Measurements from ENCODE around the gene CBX2. TPM values are rescaled to one million over a fixed set of nuclear protein-coding genes. Genes with fewer than 3 reads are reported as not detected.

Gene CBX2
- polyA plus RNA-seq, 2 of the 4 experiments (the other 2 are of a cell fraction): 7.4 to 16.4 TPM

DNA sequence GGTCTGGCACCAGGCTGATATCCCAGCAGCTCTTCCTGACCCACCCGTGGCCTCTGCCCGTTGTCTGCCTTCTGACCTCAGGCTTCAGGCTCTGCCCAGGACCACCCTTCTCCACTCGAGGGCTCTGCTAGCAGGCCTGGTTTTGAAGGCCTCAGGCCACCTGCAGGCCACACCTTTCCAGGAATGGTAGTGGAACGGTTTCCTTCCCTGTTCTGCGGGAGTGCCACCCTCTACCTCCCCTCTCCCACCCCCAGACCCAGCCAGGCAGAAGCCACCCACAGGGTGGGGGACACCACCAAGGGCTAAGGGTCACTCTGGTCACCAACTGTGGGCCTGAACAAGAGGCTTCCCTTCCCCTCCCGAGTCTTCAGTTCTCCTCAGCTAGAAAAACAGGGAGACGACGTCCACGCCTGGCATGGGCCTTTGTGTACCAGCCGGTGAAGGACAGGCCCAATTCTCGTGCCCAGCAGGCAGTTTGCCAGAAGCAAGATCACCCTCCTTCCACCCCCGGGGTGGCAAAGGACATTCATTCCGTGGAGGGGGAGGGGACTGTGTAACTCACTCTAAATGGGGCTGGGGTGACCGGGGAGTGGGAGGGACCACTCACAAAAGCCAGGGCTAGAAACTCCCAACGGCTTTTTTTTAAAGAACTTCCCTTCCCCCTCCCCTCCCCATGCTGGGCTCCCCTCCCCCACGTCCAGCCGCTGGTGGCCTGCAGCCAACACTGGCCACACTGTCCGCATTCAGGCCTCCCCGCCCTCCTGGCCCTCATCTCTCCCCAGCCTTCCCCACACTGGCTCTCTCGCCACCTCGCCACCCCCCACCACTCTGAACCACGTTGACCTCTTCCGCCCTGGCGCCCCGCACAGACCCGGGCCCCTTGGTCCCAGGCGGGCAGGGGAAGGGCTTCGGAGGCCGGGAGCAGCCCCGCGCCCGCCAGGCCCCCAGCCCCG, 53.6 kb downstream of the CBX2 start (continued):
- no peak for TF ChIP-seq EHMT2 (IDR thresholded peaks at IDR 0.05; ENCODE audit: low read depth)

- DNase-seq (ENCODE audit: low read depth in 1 of 2, low spot score in 1 of 2): peak in 1 of 2 experiments; percentile 61
- ChIA-PET POLR2A (interaction anchor here (0.6 to 2.1 kb wide), 2 partner anchors 20 to 393 kb away, joined by 6 to 9 read pairs; no protein-coding TSS in a partner anchor), CTCF (interaction anchor here (0.6 to 35.2 kb wide), 11 partner anchors 17 to 176 kb away, joined by 3 to 1281 read pairs (median 3); partner anchors contain the start of genes CBX2 and CBX8)
- ATAC-seq: peak; percentile 3 to 37; a peak in 5 of 6 replicates
- WGBS (ENCODE audit: missing lambda C conversion rate): 19% methylated on average over 17 of the region's 72 CpGs
- no peak for FAIRE-seq
- H3K4me3 ChIP-seq: peak overlapping the region; percentile 36
- no peaks in the 10 kb centered on the region for H3K9me3 ChIP-seq
- H3K27ac ChIP-seq: peak overlapping the region; percentile 81 to 90
- H3K4me2 ChIP-seq: peak overlapping the region; percentile 94
- H3K4me1 ChIP-seq: peaks cover 83% of the 10 kb centered on the region
- TF ChIP-seq HEYL (CRISPR knock-in tag; IDR thresholded peaks at IDR 0.05) (no peak), TP53 (CRISPR knock-in tag; IDR thresholded peaks at IDR 0.05) (no peak), TFCP2L1 (CRISPR knock-in tag; IDR thresholded peaks at IDR 0.05) (peak; percentile 39; the same call in 1 of the 2 replicates), MYC (IDR thresholded peaks at IDR 0.05; ENCODE audit: borderline replicate concordance, low read length) (no peak), JUNB (IDR thresholded peaks at IDR 0.05) (no peak), RCOR1 (IDR thresholded peaks at IDR 0.05; ENCODE audit: low read depth, low read length) (no peak), FOXS1 (CRISPR knock-in tag; IDR thresholded peaks at IDR 0.05) (no peak), ZNF302 (CRISPR knock-in tag; IDR thresholded peaks at IDR 0.05) (no peak), CTCF (IDR thresholded peaks at IDR 0.05) (no peak), FOSL2 (IDR thresholded peaks at IDR 0.05) (no peak), FOSL2 (CRISPR knock-in tag; IDR thresholded peaks at IDR 0.05) (no peak), POLR2AphosphoS2 (conservative IDR thresholded peaks at IDR 0.05; ENCODE audit: low read length) (0 out of 2 replicates have a peak, but pooled peaks have one; percentile 51), EHMT2 (IDR thresholded peaks at IDR 0.05; ENCODE audit: low read depth) (no peak), NFE2L2 (conservative IDR thresholded peaks at IDR 0.05; ENCODE audit: low read length) (no peak), HOXA7 (CRISPR knock-in tag; IDR thresholded peaks at IDR 0.05) (0 out of 2 replicates have a peak, but pooled peaks have one; percentile 12), HDAC2 (IDR thresholded peaks at IDR 0.05) (no peak), PBX3 (IDR thresholded peaks at IDR 0.05) (no peak), ZC3H11A (IDR thresholded peaks at IDR 0.05) (no peak), MAFK (IDR thresholded peaks at IDR 0.05; ENCODE audit: partially characterized antibody) (peak; percentile 69), CHD2 (IDR thresholded peaks at IDR 0.05; ENCODE audit: low read length, partially characterized antibody) (no peak), BCL3 (IDR thresholded peaks at IDR 0.05) (no peak), ZFP36 (IDR thresholded peaks at IDR 0.05; ENCODE audit: borderline replicate concordance, partially characterized antibody) (no peak), RFX5 (IDR thresholded peaks at IDR 0.05) (no peak), ESRRA (IDR thresholded peaks at IDR 0.05; ENCODE audit: borderline replicate concordance, low read length) (no peak), FOSB (CRISPR knock-in tag; IDR thresholded peaks at IDR 0.05) (no peak), EHF (CRISPR knock-in tag; IDR thresholded peaks at IDR 0.05) (no peak), EP300 (IDR thresholded peaks at IDR 0.05) (no peak), PHF8 (IDR thresholded peaks at IDR 0.05; ENCODE audit: borderline replicate concordance, low read depth) (no peak)
- TF ChIP-seq, protein P1, sequence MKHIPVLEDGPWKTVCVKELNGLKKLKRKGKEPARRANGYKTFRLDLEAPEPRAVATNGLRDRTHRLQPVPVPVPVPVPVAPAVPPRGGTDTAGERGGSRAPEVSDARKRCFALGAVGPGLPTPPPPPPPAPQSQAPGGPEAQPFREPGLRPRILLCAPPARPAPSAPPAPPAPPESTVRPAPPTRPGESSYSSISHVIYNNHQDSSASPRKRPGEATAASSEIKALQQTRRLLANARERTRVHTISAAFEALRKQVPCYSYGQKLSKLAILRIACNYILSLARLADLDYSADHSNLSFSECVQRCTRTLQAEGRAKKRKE (CRISPR knock-in tag; IDR thresholded peaks at IDR 0.05; ENCODE audit: low read depth): no peak
- TF ChIP-seq, protein P2, sequence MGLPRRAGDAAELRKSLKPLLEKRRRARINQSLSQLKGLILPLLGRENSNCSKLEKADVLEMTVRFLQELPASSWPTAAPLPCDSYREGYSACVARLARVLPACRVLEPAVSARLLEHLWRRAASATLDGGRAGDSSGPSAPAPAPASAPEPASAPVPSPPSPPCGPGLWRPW (IDR thresholded peaks at IDR 0.05): no peak
Measured at GRCh38 chr17:79832218-79833109, 54.5 kb downstream of the CBX2 start.
